CD4-positive, alpha-beta T cell treated with Interleukin-1 beta for 1 hour (primary cell): ENCODE data around the gene L1CAM.
A peak's percentile ranks its signal among the peaks of the same experiment; 100 is the strongest.

Source experiments
- DNase-seq, 2 donors: peaks; one replicate each; pipeline ENCODE4 v3.0.0-alpha.2; 2020 to 2022

The L1CAM gene

GRCh38 chrX:153861733-153862310, 24.2 kb downstream of the L1CAM start:
- DNase-seq, result no peak

DNA sequence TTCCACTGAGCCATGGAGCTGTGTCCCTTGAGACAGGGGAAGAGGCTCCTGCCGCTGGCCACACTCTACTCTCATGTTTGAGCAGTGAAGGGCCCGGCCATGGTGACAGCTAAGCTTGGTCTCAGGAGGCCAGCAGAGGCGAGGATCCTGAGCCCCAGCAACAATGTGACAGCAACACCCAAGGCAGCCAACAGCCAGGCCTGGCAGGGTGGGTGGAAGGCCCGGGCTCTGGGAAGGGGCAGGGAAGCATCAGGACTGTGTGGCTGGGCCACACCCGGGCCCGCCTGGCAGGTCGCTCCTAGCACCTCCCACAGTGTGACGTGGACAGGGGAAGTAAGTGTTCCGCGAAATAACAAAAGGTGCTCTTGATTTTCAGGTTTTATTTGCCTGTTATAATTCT, 24.8 kb downstream of the L1CAM start:
- no peak for DNase-seq

DNA sequence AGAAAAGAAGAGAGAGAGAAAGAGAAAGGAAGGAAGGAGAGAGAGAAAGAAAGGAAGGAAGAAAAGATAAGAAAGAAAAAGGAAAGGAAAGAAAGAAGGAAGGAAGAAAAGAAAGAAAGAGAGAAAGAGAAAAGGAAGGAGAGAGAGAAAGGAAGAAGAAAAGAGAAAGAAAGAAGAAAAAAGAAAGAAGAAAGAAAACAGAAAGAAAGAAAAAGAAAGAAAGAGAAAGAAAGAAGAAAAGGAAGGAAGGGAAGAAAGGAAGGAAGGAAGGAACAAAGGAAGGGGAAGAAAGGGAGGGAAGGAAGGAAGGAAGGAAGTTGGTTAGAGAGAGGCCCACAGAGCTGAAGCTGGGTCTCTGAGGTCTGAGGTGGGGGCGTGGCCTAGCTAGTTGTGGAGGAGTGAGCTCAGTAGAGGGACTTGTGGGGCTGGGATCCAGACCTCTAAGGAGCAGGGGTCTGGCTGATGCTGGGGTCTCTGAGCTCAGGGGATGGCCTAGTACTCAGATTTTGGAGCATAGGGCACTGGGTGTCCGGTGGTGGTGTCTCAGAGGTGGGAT, 28.5 kb downstream of the L1CAM start:
- no peak for DNase-seq

GRCh38 chrX:153854702-153855101, 31.3 kb downstream of the L1CAM start:
- DNase-seq, result no peak

GRCh38 chrX:153853902-153854267, 32.1 kb downstream of the L1CAM start:
- DNase-seq, result no peak

DNA sequence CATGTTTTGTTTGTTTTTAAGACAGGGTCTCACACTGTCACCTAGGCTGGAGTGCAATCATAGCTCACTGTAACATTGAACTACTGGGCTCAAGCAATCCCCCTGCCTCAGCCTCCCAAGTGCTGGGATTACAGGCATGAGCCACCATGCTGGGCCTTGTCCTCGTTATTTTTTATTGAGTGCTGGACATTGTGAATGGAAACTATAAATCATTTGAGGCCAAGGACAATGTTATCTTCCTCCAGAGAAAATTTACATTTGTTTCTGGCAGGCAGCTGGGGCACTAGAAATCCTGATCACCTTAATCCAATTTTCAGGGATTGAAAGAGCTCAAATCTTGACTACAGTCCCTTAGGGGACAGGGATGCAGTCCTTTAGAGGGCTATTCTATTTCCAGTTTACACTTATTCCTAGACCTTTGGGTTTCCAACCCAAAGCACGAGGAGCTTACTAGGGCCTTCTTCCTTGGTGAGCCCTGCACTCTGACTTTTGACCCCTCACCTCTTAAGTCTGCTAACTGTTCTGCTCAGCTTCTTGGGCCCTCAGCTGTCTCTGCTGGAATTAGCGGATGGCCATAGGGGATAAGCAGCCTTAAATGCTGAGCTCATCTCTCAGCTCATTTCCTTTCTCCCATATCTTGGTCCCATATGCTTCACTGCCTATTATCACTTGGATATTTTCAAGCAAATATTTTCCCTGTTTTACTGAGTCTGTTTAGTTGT, 32.6 kb downstream of the L1CAM start:
- no peak for DNase-seq

GRCh38 chrX:153851981-153852380, 34.0 kb downstream of the L1CAM start:
- no peak for DNase-seq

DNA sequence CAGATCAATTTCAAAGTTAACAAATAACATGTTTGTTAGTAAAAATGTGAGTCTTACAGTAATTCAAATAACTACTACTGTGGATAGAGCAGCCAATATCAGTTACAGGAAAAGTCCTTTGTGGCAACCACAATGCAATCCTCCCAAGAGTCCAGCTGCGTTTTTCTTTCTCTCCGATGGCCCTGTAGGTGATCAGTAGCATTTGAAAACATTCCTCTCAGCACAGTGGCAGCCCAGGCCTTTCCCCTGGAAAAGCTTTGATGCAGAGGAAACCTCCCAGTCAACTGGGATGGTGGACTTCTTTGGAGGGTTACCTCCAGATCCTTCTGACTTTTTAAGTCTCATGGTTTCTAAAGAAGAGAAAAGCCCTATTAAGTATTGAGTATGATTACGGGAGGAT, 37.6 kb downstream of the L1CAM start:
- no peak for DNase-seq

DNA sequence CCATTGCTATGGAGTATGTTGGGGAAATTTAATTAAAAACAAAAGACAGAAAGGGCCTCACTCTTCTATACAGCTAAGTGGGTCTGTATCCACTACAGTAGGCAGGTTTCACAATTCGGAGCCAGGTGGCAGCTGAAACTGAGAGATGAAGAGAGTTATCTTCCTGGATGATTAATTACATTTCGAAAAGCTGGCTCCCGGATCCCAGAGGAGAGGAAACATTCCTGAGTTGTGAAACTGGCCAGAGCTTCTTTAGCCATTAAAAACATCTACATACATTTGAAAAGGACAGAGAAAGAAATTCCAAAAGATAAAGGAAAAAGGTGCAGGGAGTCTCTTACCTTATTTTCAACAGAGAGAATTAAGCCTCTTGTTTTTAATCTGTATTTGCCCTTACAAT, 40.1 kb downstream of the L1CAM start:
- no peak for DNase-seq

DNA sequence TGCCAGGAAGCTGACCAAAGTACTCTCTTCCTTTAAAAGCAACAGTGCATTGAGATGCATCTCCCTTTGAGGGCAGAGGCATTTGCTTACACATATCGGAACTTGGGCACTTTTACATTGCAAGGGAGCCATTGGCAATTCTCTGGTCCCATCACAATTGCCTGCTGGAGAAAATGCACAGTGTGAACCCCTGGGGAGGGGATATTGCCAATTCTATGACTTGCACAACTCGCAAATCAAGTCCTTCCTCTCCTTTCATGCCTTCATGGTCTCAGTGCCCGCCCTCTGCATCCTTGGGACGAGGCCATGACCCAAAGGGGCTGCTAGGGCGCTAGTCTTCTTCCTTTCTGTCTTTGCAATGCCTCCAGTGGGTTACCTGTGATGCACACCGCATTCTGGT, 40.8 kb downstream of the L1CAM start:
- DNase-seq, result no peak

DNA sequence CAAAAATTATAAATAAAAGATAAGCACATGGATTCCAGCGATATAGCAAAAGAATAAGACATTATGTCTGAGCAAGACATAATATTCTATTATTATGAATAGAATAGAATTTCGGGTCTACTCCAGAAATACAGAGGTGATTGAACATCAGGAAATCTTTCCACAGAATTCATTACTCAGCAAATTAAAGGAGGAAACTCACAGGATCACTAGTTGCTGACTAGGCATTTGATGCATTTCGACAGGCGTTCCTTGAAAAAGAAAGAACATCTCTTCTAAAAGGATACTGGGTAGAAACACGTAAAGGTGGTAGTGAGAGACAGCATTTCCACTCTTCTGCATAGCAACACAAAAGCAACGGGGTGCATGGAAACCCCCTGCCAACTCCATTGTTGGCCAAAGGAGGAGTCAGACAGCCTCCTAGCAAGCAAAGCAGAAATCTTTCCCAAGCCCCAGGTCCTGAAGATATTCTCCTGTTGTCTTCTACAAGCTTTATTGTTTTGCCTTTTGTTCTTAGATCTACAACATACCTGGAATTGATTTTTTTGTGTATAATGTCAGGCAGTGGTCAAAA, 41.4 kb downstream of the L1CAM start:
- no peak for DNase-seq

GRCh38 chrX:153836921-153837320, 49.1 kb downstream of the L1CAM start:
- DNase-seq, result no peak

DNA sequence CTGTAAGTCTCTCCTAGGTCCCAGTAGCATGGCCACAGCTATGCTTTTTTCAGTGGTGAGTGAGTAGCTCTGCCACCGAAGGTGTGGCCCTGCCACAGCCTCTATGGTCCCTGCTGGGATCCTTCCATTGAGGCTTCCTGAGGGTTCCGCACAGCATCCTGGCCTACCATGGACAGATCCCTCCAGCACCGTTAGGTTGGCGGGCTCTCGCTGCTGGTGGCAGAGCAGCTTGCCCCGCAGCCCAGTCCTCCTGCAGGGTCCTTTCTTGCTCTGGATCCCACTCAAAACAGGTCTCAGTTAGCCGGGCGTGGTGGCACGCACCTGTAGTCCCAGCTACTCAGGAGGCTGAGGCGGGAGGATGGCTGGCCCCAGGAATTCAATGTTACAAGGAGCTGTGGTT, 53.2 kb downstream of the L1CAM start:
- no peak for DNase-seq

GRCh38 chrX:153831429-153832150, 54.4 kb downstream of the L1CAM start:
- DNase-seq, result no peak

GRCh38 chrX:153830640-153831428, 55.1 kb downstream of the L1CAM start:
- DNase-seq, result no peak

GRCh38 chrX:153829799-153830639, 56.0 kb downstream of the L1CAM start, which contains the start of gene PDZD4:
PDZD4 (minus strand) TSS chrX:153830544; CDS start chrX:153830298, 246 bp downstream.
- DNase-seq, result peak in 1 of 2 donors; percentile 20

DNA sequence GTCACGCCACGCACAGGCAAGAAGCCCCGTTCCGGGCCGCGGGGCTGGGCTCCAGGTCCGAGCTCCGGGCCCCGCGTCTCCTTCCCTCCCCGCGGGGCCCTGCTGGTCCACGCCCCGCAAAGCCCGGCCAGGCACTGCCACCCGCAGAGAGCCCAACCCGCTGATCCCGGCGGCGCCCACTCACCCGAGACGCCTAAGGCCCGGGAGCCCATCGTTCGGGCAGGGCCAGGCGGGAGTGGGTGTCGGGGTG, 56.5 kb downstream of the L1CAM start:
- DNase-seq, result no peak

DNA sequence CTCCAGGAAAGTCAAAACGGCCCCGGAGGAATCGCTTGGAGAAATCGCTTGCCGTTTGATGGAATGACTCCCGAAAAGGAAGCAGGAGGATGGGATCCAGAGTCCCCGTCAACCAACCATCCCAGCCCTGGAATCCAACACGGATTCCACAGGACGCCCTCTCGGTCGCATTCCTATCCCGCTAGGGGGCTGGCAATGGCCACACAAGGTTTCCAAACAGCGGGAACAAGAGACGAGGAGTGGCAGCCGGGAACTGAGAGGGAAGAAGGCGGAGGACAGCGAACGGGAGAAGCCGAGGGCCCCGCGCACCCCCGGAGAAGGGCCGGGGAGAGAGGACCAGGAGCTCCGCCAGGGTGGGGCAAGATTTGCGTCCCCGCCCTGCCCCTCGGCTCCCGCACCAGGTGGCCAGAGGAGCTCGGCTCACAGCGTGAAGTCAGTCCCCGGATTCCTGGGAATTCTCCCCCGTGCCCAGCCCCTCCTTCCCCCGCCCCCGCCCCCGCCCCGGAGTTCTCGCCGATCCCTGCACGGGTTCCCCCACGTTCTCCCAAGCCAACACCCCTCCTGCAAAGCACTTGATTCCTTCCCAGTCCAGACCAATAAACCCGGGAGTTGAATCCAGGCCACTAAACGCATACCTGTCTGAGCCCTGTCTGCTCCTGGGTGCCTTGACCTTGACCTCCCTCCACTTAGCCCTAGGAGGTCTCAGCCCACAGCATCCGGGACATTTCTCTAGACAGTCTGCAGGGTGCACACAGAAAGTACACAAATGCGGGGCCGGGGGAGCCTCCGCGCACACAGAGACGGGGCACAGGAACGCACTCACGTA, 57.0 kb downstream of the L1CAM start:
- DNase-seq, result no peak

GRCh38 chrX:153828308-153828707, 57.7 kb downstream of the L1CAM start:
- DNase-seq, result no peak

DNA sequence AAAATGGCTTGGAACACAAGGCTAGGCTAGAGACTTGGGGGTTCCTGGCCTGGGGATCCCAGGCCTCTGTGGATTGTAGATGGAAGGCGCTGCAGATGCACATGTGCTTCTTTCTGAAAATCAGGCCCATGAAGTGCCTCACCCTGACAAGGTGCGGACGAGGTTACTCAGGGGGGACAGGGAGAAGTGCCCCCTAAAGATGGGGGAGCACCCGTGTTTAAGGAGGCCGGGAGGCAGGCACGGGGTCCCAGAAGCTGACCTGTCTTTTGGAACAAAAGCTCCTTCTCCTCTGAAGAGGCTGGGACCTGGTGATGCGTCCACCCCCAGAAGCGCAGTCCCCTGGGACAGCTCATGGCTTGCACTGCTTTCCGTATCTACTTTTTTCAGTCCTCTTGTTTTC, 58.1 kb downstream of the L1CAM start:
- DNase-seq, result no peak

DNA sequence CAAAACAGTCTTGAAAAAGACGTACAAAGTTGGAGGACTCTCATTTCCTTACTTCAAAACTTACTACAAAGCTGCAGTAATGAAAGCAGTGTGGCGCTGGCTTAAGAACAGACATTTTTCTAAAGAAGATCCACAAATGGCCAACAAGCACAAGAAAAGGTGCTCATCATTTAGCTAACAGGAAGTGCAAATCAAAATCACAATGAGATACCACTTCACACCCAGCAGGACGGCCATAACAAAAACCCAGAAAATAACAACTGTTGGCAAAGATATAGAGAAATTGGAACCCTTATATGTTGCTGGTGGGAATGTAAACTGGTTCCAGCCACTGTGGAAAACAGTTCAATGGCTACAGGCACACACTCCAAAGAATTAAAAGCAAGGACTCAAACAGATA, 59.0 kb downstream of the L1CAM start:
- no peak for DNase-seq
